GM23338 (cell line): Measurements from ENCODE around the gene DAPK1.

Experiments
- CREB1 ChIP-seq: fragments of 250-450 bp; sonication (Bioruptor Pico); IDR thresholded peaks from 2 replicates; pipeline ENCODE4 v1.5.0; 2020; ENCODE audit warnings: low read depth, mild to moderate bottlenecking, moderate library complexity
- TF ChIP-seq, protein P1 (sequence below), 2 experiments: fragments of 200-600 bp in 1 of 2; sonication (generic) in 1 of 2; conservative IDR thresholded peaks; 2 replicates each; pipeline versions ENCODE4 v1.5.1 to v1.6.1; 2016 to 2017; ENCODE audit warnings: antibody characterized with exemption in 2 of 2, low read depth in 2 of 2, mild to moderate bottlenecking in 2 of 2, moderate library complexity in 1 of 2
- TF ChIP-seq, protein P2 (sequence below): IDR thresholded peaks from one replicate; pipeline ENCODE4 v1.6.1; 2018; ENCODE audit warnings: antibody characterized with exemption; ENCODE audit not compliant: unreplicated experiment

- TF ChIP-seq, protein P1, sequence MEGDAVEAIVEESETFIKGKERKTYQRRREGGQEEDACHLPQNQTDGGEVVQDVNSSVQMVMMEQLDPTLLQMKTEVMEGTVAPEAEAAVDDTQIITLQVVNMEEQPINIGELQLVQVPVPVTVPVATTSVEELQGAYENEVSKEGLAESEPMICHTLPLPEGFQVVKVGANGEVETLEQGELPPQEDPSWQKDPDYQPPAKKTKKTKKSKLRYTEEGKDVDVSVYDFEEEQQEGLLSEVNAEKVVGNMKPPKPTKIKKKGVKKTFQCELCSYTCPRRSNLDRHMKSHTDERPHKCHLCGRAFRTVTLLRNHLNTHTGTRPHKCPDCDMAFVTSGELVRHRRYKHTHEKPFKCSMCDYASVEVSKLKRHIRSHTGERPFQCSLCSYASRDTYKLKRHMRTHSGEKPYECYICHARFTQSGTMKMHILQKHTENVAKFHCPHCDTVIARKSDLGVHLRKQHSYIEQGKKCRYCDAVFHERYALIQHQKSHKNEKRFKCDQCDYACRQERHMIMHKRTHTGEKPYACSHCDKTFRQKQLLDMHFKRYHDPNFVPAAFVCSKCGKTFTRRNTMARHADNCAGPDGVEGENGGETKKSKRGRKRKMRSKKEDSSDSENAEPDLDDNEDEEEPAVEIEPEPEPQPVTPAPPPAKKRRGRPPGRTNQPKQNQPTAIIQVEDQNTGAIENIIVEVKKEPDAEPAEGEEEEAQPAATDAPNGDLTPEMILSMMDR (conservative IDR thresholded peaks at IDR 0.05; ENCODE audit: low read depth in 2 of 2), result no peak
- TF ChIP-seq, protein P2, sequence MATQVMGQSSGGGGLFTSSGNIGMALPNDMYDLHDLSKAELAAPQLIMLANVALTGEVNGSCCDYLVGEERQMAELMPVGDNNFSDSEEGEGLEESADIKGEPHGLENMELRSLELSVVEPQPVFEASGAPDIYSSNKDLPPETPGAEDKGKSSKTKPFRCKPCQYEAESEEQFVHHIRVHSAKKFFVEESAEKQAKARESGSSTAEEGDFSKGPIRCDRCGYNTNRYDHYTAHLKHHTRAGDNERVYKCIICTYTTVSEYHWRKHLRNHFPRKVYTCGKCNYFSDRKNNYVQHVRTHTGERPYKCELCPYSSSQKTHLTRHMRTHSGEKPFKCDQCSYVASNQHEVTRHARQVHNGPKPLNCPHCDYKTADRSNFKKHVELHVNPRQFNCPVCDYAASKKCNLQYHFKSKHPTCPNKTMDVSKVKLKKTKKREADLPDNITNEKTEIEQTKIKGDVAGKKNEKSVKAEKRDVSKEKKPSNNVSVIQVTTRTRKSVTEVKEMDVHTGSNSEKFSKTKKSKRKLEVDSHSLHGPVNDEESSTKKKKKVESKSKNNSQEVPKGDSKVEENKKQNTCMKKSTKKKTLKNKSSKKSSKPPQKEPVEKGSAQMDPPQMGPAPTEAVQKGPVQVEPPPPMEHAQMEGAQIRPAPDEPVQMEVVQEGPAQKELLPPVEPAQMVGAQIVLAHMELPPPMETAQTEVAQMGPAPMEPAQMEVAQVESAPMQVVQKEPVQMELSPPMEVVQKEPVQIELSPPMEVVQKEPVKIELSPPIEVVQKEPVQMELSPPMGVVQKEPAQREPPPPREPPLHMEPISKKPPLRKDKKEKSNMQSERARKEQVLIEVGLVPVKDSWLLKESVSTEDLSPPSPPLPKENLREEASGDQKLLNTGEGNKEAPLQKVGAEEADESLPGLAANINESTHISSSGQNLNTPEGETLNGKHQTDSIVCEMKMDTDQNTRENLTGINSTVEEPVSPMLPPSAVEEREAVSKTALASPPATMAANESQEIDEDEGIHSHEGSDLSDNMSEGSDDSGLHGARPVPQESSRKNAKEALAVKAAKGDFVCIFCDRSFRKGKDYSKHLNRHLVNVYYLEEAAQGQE, result no peak
- TF ChIP-seq CREB1 (CRISPR knock-in tag), result no peak
Observed at GRCh38 chr9:87579781-87580541, 82.3 kb downstream of the DAPK1 start.
